ENCODE results near the gene ANO4.

ANO4 gene

DNA sequence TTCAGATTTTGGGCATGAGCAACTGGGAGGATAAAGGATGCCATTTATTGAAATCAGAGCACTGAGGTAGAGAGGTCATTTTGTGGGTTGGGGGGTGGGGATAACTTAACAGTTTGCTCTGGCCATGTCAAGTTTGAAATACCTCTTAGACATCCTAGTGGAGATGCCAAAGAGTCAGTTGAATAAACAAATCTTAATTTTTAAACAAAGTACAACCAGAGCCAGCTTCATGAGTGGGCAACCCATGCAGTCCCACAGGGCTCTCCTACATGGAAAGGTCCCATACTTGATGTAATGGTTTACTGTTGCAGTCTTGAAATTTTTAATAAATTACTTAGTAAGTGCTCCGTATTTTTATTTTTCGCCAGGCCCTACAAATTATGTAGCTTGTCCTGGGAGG lies 81.2 kb downstream of the ANO4 start:
- H3K9me3 Mint-ChIP-seq: peaks cover 4% of the 10 kb centered on the region
- H3K27me3 Mint-ChIP-seq: no peaks in the 10 kb centered on the region
- no peaks in the 10 kb centered on the region for H3K4me1 Mint-ChIP-seq (ENCODE audit: low read depth)
- H3K36me3 Mint-ChIP-seq (ENCODE audit: low read depth): no peaks in the 10 kb centered on the region
- no peak overlapping the region for H3K4me3 Mint-ChIP-seq
- H3K27ac Mint-ChIP-seq: no peak overlapping the region

DNA sequence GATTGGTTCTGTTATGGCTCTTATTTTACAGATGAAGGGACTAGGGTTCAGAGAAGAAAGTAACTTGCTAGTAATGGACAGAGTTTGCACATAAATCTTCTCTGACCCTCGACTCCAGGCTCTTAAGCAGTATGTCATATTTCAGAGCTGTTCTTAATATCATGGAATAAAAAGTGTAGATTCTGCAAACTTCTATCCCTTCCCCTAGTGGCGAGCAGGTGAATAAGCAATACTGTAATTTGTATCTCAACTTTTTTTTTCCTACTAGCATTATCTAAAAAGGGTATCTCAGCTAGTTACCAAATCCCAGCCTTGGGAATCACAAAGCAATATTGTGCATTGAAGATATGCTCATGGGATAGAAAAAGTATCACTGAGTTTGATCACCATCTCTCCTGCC lies 83.2 kb downstream of the ANO4 start:
- Mint-ChIP-seq H3K27ac (no peak overlapping the region), H3K27me3 (no peaks in the 10 kb centered on the region), H3K9me3 (peaks cover 4% of the 10 kb centered on the region), H3K36me3 (ENCODE audit: low read depth) (no peaks in the 10 kb centered on the region), H3K4me1 (ENCODE audit: low read depth) (no peaks in the 10 kb centered on the region), H3K4me3 (no peak overlapping the region)

DNA sequence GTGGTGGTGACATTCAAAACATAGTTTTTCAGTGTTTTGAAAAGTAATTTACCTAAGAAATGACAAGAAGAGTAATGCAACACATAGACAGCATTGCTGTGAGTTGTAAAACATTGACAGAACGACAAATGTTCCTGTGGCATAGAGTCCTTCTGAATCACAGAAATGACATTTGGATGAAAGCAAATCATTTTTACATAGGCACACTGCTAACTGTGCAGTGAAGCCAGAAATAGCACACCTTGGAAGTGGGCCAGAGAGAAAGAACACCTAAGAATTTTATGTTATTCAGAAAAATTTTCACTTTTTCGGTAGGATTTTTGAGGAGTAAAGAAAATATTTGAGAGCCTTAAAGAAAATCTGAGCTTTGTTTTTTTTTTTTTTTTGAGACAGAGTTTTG lies 100.6 kb downstream of the ANO4 start:
- Mint-ChIP-seq H3K27me3 (no peaks in the 10 kb centered on the region), H3K4me3 (no peak overlapping the region), H3K36me3 (ENCODE audit: low read depth) (no peaks in the 10 kb centered on the region), H3K9me3 (peaks cover 8% of the 10 kb centered on the region), H3K27ac (no peak overlapping the region), H3K4me1 (ENCODE audit: low read depth) (no peaks in the 10 kb centered on the region)

DNA sequence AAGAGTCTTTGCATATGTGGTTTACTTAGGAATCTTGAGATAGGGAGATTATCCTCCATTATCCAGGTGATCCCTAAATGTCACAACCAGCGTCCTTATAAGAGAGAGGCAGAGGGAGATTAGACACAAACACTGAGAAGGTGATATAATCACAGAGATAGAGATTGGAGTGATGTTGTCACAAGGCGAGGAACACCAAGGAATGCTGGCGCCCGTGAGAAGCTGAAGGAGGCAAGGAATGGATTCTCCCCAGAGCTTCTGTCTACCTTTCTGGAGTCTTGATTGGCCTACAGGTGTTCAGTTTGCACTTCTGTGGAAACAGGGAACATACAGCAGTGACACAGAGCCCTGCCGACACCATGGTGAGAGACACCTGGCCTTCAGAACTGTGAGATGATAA lies 101.6 kb downstream of the ANO4 start:
- peaks cover 8% of the 10 kb centered on the region for H3K9me3 Mint-ChIP-seq
- no peak overlapping the region for H3K4me3 Mint-ChIP-seq
- no peaks in the 10 kb centered on the region for H3K4me1 Mint-ChIP-seq (ENCODE audit: low read depth)
- no peaks in the 10 kb centered on the region for H3K36me3 Mint-ChIP-seq (ENCODE audit: low read depth)
- no peak overlapping the region for H3K27ac Mint-ChIP-seq
- no peaks in the 10 kb centered on the region for H3K27me3 Mint-ChIP-seq

DNA sequence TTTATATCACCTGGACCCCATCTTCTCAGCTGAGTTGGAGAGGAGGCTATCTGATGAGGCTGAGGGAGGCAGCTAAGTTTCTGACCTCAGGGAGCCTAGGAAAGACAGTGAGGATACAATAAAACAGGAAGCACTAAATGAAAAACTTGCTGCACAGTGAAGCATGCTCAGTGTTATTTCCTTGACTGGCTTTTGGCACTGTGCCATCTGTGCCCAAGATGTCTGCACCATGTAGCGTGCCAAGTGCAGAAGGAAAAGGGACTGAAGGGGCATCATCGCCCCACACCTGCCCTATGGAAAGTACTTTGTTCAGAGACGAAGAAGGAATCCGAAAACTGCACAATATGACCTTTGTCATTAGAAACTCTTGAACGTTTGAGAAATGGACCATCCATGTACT lies 102.7 kb downstream of the ANO4 start:
- no peaks in the 10 kb centered on the region for H3K4me1 Mint-ChIP-seq (ENCODE audit: low read depth)
- no peak overlapping the region for H3K4me3 Mint-ChIP-seq
- H3K27ac Mint-ChIP-seq: no peak overlapping the region
- H3K36me3 Mint-ChIP-seq (ENCODE audit: low read depth): no peaks in the 10 kb centered on the region
- no peaks in the 10 kb centered on the region for H3K27me3 Mint-ChIP-seq
- H3K9me3 Mint-ChIP-seq: peaks cover 8% of the 10 kb centered on the region

DNA sequence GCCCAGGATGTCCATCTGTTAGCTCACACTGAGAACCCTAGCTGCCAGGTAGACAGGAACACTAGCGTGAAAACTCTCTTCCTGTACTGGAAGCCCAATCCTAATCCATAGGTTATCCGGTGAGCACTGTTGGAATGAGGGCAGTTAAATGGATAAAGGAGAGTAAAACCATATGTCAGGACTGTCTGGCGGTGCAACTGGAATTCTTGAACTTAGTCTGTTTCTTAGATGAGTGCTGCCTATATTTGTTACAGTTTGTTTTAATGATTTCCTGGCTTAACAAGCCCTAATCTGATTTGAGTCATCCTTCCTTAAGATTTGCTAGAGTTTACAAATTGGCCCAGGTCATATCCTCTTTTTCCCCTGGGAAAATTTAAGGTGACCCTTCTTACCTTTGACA lies 104.7 kb downstream of the ANO4 start:
- no peak overlapping the region for H3K27ac Mint-ChIP-seq
- H3K4me3 Mint-ChIP-seq: no peak overlapping the region
- H3K36me3 Mint-ChIP-seq (ENCODE audit: low read depth): no peaks in the 10 kb centered on the region
- peaks cover 4% of the 10 kb centered on the region for H3K9me3 Mint-ChIP-seq
- no peaks in the 10 kb centered on the region for H3K4me1 Mint-ChIP-seq (ENCODE audit: low read depth)
- H3K27me3 Mint-ChIP-seq: no peaks in the 10 kb centered on the region

DNA sequence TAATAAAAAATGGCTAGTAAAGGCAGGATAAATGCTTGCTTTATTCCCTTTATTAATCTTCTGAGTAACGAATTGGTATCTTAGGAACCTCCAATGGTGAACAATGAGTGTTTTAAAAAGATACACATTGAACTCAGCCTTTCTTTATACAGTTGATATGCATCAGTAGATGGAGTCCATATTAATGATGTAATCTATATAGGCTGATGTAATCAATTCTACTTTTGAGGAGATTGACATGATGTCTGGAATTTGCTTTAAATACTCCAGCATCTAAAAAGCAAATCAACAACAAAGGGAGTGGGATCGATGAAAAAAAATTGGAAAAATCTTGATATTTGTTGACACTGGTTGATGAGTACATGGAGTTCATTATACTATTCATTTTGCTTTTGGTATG lies 106.2 kb downstream of the ANO4 start:
- H3K27ac Mint-ChIP-seq: no peak overlapping the region
- H3K36me3 Mint-ChIP-seq (ENCODE audit: low read depth): no peaks in the 10 kb centered on the region
- H3K27me3 Mint-ChIP-seq: no peaks in the 10 kb centered on the region
- peaks cover 4% of the 10 kb centered on the region for H3K9me3 Mint-ChIP-seq
- no peak overlapping the region for H3K4me3 Mint-ChIP-seq
- no peaks in the 10 kb centered on the region for H3K4me1 Mint-ChIP-seq (ENCODE audit: low read depth)

DNA sequence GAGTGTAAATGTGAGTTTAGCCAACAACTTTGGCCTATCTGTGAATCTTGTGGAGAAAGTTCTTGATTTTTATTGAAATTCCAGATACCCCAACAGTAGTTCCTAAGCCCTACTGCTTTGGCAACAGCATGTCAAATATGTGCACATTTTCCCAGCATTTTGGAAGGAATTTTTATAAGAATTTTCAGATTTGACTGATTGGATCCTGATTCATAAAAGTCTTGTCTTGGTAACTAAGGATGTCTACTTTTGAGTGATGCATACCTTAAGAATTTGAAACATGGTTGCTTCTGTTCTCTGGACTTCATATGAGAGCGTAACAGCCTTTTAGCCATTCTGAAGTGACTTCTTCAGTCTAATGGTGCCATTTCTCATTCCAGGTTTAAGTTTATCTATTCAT lies 106.7 kb downstream of the ANO4 start:
- Mint-ChIP-seq H3K4me1 (ENCODE audit: low read depth) (no peaks in the 10 kb centered on the region), H3K36me3 (ENCODE audit: low read depth) (no peaks in the 10 kb centered on the region), H3K9me3 (no peaks in the 10 kb centered on the region), H3K27ac (no peak overlapping the region), H3K27me3 (no peaks in the 10 kb centered on the region), H3K4me3 (no peak overlapping the region)

DNA sequence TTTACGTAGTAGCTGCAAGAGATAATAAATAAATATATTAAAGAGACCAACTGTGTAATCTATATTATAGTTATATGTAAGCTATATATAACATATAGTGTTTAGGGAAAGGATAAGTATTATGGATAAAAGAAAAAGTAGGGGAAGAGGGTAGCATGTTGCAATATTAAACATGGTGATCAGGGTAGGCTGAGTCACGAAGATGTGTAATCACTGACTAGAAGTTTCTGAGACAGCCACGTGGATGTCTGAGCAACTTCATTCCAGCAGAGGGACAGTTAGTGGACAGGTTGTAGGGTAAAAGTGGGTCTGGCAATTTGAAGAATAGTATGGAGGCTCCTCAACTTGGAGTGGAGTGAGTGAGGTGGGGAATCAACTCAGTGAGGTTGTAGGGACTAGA lies 109.7 kb downstream of the ANO4 start:
- no peaks in the 10 kb centered on the region for H3K4me1 Mint-ChIP-seq (ENCODE audit: low read depth)
- H3K27me3 Mint-ChIP-seq: no peaks in the 10 kb centered on the region
- no peaks in the 10 kb centered on the region for H3K36me3 Mint-ChIP-seq (ENCODE audit: low read depth)
- H3K4me3 Mint-ChIP-seq: no peak overlapping the region
- H3K27ac Mint-ChIP-seq: no peak overlapping the region
- no peaks in the 10 kb centered on the region for H3K9me3 Mint-ChIP-seq

DNA sequence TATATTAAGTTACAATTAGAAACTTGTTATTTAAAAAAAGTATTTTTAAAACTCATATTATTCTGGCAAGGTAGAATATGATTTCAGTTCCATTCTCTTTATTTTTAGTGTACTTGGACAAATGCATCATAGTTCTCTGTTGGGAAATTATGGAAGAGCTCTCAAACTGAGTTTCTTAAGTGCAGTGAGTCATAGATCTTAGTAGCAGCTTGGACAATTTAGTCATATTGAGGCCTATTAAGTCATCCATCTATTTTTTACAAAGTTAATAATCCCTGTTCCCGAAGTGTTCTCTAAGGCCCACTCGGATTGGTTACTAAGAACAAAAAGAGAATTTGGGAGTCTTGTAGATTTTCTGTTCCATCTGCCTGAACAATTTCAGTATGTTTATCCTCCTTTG lies 113.9 kb downstream of the ANO4 start:
- Mint-ChIP-seq H3K36me3 (ENCODE audit: low read depth) (no peaks in the 10 kb centered on the region), H3K27ac (no peak overlapping the region), H3K4me3 (no peak overlapping the region), H3K9me3 (no peaks in the 10 kb centered on the region), H3K27me3 (no peaks in the 10 kb centered on the region), H3K4me1 (ENCODE audit: low read depth) (no peaks in the 10 kb centered on the region)

DNA sequence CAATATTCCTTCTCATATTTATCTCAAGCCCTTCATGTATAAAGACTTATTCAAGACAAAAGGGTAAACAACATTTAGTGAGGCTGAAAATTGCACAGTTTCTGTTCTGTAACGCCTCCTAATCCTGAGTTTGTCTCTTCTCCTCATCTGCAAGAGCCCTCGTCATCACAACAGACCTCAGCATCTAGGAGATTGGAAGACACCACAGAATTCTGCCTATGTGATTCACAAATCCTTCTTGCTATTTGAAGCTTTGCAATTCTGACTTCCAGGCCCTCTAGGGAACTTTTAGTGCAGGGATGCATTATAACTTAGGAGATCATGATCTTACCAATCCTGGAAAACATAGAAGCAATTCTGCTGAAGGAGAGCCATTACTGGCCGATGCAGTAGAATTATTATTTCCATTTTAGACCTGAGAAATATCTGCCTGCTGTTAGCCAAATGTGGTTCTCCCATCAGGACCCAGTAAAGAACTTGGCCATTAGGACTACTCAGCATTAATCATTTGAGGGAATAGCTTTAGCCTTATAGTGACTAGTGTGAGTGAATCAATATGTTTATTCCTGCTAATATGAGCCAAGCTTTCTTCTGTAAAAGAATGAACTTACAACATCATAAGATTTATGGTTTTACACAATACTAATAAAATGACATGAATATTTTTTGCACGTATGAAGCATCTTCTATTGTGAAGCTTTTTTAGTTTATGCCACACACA lies 119.5 kb downstream of the ANO4 start:
- H3K27me3 Mint-ChIP-seq: no peaks in the 10 kb centered on the region
- H3K27ac Mint-ChIP-seq: no peak overlapping the region
- H3K36me3 Mint-ChIP-seq (ENCODE audit: low read depth): no peaks in the 10 kb centered on the region
- H3K4me1 Mint-ChIP-seq (ENCODE audit: low read depth): no peaks in the 10 kb centered on the region
- no peaks in the 10 kb centered on the region for H3K9me3 Mint-ChIP-seq
- H3K4me3 Mint-ChIP-seq: no peak overlapping the region

DNA sequence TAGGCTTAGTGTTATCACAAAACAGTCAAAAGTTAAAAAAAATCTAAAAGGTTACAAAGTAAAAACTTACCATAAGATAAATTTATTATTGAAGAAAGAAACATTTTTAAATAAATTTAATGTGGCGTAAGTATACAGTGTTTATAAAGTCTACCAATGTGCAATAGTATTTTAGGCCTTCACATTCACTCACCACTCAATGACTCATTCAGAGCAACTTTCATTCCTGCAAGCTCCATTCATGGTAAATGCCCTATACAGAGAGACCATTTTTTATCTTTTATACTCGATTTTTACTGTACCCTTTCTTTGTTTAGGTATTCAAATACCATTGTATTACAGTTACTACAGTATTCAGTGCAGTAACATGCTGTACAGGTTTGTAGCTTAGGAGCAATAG lies 124.5 kb downstream of the ANO4 start:
- Mint-ChIP-seq H3K9me3 (no peaks in the 10 kb centered on the region), H3K27ac (no peak overlapping the region), H3K4me1 (ENCODE audit: low read depth) (no peaks in the 10 kb centered on the region), H3K4me3 (no peak overlapping the region), H3K27me3 (no peaks in the 10 kb centered on the region), H3K36me3 (ENCODE audit: low read depth) (no peaks in the 10 kb centered on the region)

DNA sequence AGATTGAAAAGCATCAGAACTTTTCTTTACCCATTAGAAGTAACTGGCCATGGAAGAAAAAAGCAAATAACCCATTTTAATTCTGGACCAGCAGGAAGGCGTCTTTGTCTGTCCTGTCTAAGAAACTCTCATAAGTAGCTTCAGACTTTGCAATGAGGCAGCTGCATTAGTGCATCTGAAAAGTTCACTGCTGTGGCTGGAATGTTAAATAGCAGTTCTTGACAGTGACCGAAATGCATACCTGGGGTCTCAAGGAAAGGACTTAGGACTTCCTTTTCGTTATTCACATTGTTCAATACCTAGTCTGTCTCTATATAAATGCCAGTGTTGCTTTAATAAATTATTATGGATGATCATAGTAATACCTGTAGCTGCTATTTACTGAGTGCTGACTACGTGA lies 125.9 kb downstream of the ANO4 start:
- no peaks in the 10 kb centered on the region for H3K27me3 Mint-ChIP-seq
- H3K9me3 Mint-ChIP-seq: no peaks in the 10 kb centered on the region
- no peaks in the 10 kb centered on the region for H3K4me1 Mint-ChIP-seq (ENCODE audit: low read depth)
- H3K27ac Mint-ChIP-seq: no peak overlapping the region
- no peaks in the 10 kb centered on the region for H3K36me3 Mint-ChIP-seq (ENCODE audit: low read depth)
- H3K4me3 Mint-ChIP-seq: no peak overlapping the region

DNA sequence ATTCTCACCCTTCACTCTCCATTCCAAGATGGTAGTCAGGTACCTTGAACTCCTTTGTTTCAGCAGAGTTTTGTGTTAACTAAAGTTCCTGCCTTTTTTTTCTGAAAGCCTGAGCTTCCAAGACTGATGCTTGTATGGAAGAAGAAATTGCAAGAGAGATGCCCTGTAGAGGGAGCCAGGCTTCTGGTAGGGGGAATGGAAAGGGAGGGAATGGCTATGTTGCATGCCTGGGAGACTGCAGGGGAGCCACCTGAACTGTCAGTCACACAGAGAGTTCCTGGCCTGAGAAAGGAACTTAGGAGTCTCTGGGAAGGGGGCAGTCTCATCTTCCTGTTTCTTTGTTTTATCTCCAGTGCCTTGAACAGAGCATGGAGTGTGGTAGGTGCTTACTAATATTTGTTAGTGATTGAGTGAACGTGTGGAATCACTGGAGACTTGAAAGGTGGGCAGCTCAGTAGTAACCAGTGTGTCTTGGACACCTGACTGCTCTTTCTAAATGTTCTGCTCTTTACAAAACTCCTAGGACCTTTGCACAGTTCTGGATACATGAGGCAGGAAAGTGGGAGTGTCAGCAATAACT lies 132.2 kb downstream of the ANO4 start:
- H3K4me1 Mint-ChIP-seq (ENCODE audit: low read depth): no peaks in the 10 kb centered on the region
- peaks cover 3% of the 10 kb centered on the region for H3K9me3 Mint-ChIP-seq
- H3K36me3 Mint-ChIP-seq (ENCODE audit: low read depth): no peaks in the 10 kb centered on the region
- no peak overlapping the region for H3K27ac Mint-ChIP-seq
- no peaks in the 10 kb centered on the region for H3K27me3 Mint-ChIP-seq
- no peak overlapping the region for H3K4me3 Mint-ChIP-seq

DNA sequence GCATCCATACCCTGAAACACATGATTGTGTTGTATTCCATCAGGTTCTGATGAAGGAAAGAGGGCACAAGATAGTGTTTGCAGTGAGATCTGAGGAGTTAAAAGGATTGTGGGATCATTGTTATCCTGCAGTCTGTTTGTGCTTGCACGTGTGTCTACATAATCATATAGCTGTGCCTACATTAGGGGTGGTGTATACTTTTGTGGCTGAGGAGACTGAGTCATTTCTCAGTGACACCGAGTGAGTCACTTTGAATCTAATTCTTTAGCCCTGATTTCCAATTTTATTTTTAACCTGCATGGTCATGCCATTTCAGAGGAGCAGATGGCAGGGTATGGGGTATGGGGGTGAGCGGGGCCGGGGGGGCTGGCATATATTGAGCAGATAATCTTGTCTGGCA lies 133.2 kb downstream of the ANO4 start:
- H3K9me3 Mint-ChIP-seq: peaks cover 3% of the 10 kb centered on the region
- no peak overlapping the region for H3K27ac Mint-ChIP-seq
- H3K36me3 Mint-ChIP-seq (ENCODE audit: low read depth): no peaks in the 10 kb centered on the region
- H3K27me3 Mint-ChIP-seq: no peaks in the 10 kb centered on the region
- H3K4me3 Mint-ChIP-seq: no peak overlapping the region
- H3K4me1 Mint-ChIP-seq (ENCODE audit: low read depth): no peaks in the 10 kb centered on the region

DNA sequence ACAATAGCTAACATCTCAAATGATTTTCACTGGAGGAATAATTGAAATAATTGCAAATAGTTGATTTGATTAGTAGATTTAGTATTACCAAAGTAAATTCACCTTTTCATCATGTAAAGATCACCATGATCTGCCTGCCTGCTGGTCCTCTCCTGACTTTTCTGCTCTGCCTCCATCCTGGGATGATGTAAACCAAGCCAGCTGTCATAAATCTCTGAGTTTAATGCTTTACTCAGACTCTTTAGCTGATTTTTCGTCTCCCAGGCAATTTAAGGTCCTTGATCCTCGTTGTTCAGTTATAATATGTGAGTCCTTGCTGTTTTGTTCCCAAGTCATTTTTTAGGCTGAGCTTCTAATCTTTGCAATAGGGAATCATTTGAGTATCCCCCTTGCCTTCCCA lies 138.0 kb downstream of the ANO4 start:
- H3K27me3 Mint-ChIP-seq: no peaks in the 10 kb centered on the region
- no peak overlapping the region for H3K4me3 Mint-ChIP-seq
- H3K36me3 Mint-ChIP-seq (ENCODE audit: low read depth): no peaks in the 10 kb centered on the region
- no peak overlapping the region for H3K27ac Mint-ChIP-seq
- H3K9me3 Mint-ChIP-seq: peaks cover 3% of the 10 kb centered on the region
- H3K4me1 Mint-ChIP-seq (ENCODE audit: low read depth): no peaks in the 10 kb centered on the region

All from stimulated activated naive CD8-positive, alpha-beta T cell treated with anti-CD3 and anti-CD28 coated beads, Interleukin-15, Interleukin-2, amounts not matched to agents 100 ng/mL and 50 ng/mL, for 24 hours (primary cell).